HepG2 (cell line): ENCODE measurements around the gene LCA5. TPM values are rescaled to one million over a fixed set of nuclear protein-coding genes. Genes with fewer than 3 reads are reported as not detected.

Source experiments
- ATAC-seq: fragments of 200-7000 bp; cut with Tn5 transposase; 3 replicates; pipeline ENCODE4 v1.9.1; 2020; ENCODE audit warnings: mild to moderate bottlenecking, moderate library complexity
- BruUV-seq: library from RNA; stranded (reverse); fragments of 400-500 nt; replicated peaks from 2 replicates; lab custom pipeline; 2021; lab: Mats Ljungman, UMichigan
- CTCF ChIA-PET: fragments of 300-600 bp; formaldehyde crosslinking; extraction: SDS; loops from one replicate; lab custom pipeline; 2021; ENCODE audit warnings: low total read pairs, inconsistent platforms, low intra/inter-chr PET ratio; lab: Yijun Ruan, JAX
- POLR2A ChIA-PET: fragments of 350-600 bp; sonication (Branson Sonifier 250); formaldehyde crosslinking; loops from one replicate; lab custom pipeline; 2020; ENCODE audit warnings: antibody characterized with exemption, inconsistent platforms; lab: Yijun Ruan, JAX
- DNase-seq: peaks from one replicate; pipeline ENCODE4 v3.0.0-alpha.2; 2015; ENCODE audit warnings: low spot score
- FAIRE-seq: peaks from 3 replicates; lab custom pipeline; 2011; peaks lifted over from hg19 to GRCh38; lab: Jason Lieb, UNC
- H2AFZ ChIP-seq: one replicate; pipeline ENCODE4 v1.6.1; 2011; ENCODE audit warnings: low read length, inconsistent platforms
- H3K27ac ChIP-seq: fragments of 300-600 bp; 3 replicates; pipeline ENCODE4 v1.8.0; 2011; ENCODE audit warnings: mixed run types, mild to moderate bottlenecking, mixed read lengths, low read length, inconsistent platforms; ENCODE audit not compliant: insufficient read depth; ENCODE audit errors: extremely low read length
- H3K27me3 ChIP-seq, 2 experiments: fragments of 200-600 bp in 1 of 2; 2 replicates in 1 of 2; 3 replicates in 1 of 2; pipeline versions ENCODE4 v1.6.0 to v1.8.0; 2011; ENCODE audit warnings: low read length in 2 of 2, mild to moderate bottlenecking in 2 of 2, moderate library complexity in 2 of 2, inconsistent platforms in 1 of 2; ENCODE audit not compliant: insufficient read depth in 2 of 2, control insufficient read depth in 1 of 2
- H3K36me3 ChIP-seq, 2 experiments: fragments of 200-600 bp in 1 of 2; replicated peaks in 1 of 2; 2 replicates in 1 of 2; 3 replicates in 1 of 2; pipeline versions ENCODE4 v1.5.1 to v1.8.0; 2011; ENCODE audit warnings: low read length in 2 of 2, inconsistent platforms in 1 of 2; ENCODE audit not compliant: insufficient read depth in 2 of 2, control insufficient read depth in 1 of 2
- H3K4me1 ChIP-seq: 2 replicates; pipeline ENCODE4 v1.5.1; 2012; ENCODE audit warnings: low read length, inconsistent platforms; ENCODE audit not compliant: insufficient read depth
- H3K4me2 ChIP-seq: 2 replicates; pipeline ENCODE4 v1.6.0; 2011; ENCODE audit warnings: low read depth, low read length, inconsistent platforms
- H3K4me3 ChIP-seq, 3 experiments: fragments of 200-600 bp in 1 of 3; sonication (generic), shearing (Covaris generic) in 1 of 3; replicated peaks in 1 of 3; 2 replicates each; pipeline ENCODE4 v1.5.1; 2011 to 2016; ENCODE audit warnings: low read length in 3 of 3, inconsistent platforms in 2 of 3, low read depth in 2 of 3, mild to moderate bottlenecking in 2 of 3, control low read depth in 1 of 3, mixed read lengths in 1 of 3; ENCODE audit not compliant: insufficient read depth in 1 of 3
- H3K79me2 ChIP-seq: one replicate; pipeline ENCODE4 v1.6.1; 2011; ENCODE audit warnings: low read length, inconsistent platforms; ENCODE audit not compliant: insufficient read depth
- H3K9ac ChIP-seq: 2 replicates; pipeline ENCODE4 v1.6.0; 2011; ENCODE audit warnings: mild to moderate bottlenecking, low read depth, low read length, inconsistent platforms; ENCODE audit not compliant: insufficient read depth
- H3K9me3 ChIP-seq: 2 replicates; pipeline ENCODE4 v1.5.1; 2012; ENCODE audit warnings: mild to moderate bottlenecking, low read length
- H4K20me1 ChIP-seq: 2 replicates; pipeline ENCODE4 v1.6.0; 2011; ENCODE audit warnings: inconsistent platforms, mild to moderate bottlenecking, low read length, moderate library complexity; ENCODE audit not compliant: insufficient read depth
- PTBP1 ChIP-seq: fragments of 200-400 bp; formaldehyde crosslinking; IDR thresholded peaks from 2 replicates; pipeline ENCODE4 v1.6.1; 2018; ENCODE audit warnings: low read length, low read depth; ENCODE audit not compliant: poor library complexity, severe bottlenecking
- SIX1 ChIP-seq: sonication (generic); formaldehyde crosslinking; IDR thresholded peaks from 2 replicates; pipeline ENCODE4 v1.4.0; 2020; ENCODE audit warnings: missing genetic modification reagents, borderline replicate concordance
- SP2 ChIP-seq: sonication (generic); formaldehyde crosslinking; IDR thresholded peaks from 2 replicates; pipeline ENCODE4 v1.5.1; 2020; ENCODE audit warnings: mild to moderate bottlenecking, missing genetic modification reagents
- ZFP37 ChIP-seq: sonication (generic); formaldehyde crosslinking; IDR thresholded peaks from 2 replicates; pipeline ENCODE4 v1.4.0; 2020; ENCODE audit warnings: missing genetic modification reagents, borderline replicate concordance
- ZNF460 ChIP-seq: sonication (generic); formaldehyde crosslinking; IDR thresholded peaks from 2 replicates; pipeline ENCODE4 v1.5.1; 2020; ENCODE audit warnings: missing genetic modification reagents, mild to moderate bottlenecking, borderline replicate concordance
- ZNF547 ChIP-seq: sonication (generic); formaldehyde crosslinking; IDR thresholded peaks from 2 replicates; pipeline ENCODE4 v1.5.1; 2020; ENCODE audit warnings: mild to moderate bottlenecking, missing genetic modification reagents
- ZNF558 ChIP-seq: sonication (generic); formaldehyde crosslinking; IDR thresholded peaks from 2 replicates; pipeline ENCODE4 v1.9.0; 2022; ENCODE audit warnings: mild to moderate bottlenecking, missing genetic modification reagents, borderline replicate concordance
- ZSCAN31 ChIP-seq: sonication (generic); formaldehyde crosslinking; IDR thresholded peaks from 2 replicates; pipeline ENCODE4 v1.5.0; 2020; ENCODE audit warnings: low read depth, mild to moderate bottlenecking, missing genetic modification reagents
- WGBS: methylation state at CpG from one replicate; pipeline ENCODE4 v1.1.6; 2017; ENCODE audit warnings: low lambda C conversion rate; 5-methylcytosine and 5-hydroxymethylcytosine counted together
- in situ Hi-C: cut with HindIII; loops from 2 replicates; pipeline ENCODE4 v1.10.0; 2017; ENCODE audit warnings: low pct_unique_long_range_greater_than_20kb; ENCODE audit not compliant: extremely low pct_ligation_motif_present
- intact Hi-C: fragments of 100-400 bp; cut with micrococcal nuclease; formaldehyde crosslinking; loops from one replicate; pipeline ENCODE4 v1.10.0; 2022; ENCODE audit not compliant: unreplicated experiment
- polyA plus RNA-seq, 8 experiments: library from polyadenylated mRNA; depleted of rRNA in 3 of 8; stranded (reverse) in 7 of 8; unstranded in 1 of 8; fragments of >200 nt; fragmentation: Illumina TruSeq in 4 of 8; extraction: Trizol in 4 of 8; gene quantifications; 2 replicates each; pipeline versions ENCODE4 v1.2.1 to v1.2.3, GENCODE V29; 2011 to 2016; ENCODE audit warnings: low read depth in 4 of 8, missing spikeins in 1 of 8, mixed read lengths in 1 of 8; ENCODE audit not compliant: insufficient read depth in 1 of 8
- total RNA-seq, 5 experiments: library from RNA; depleted of rRNA; stranded (reverse); fragments of >200 nt; fragmentation: Illumina TruSeq; extraction: Trizol; gene quantifications; 2 replicates each; pipeline ENCODE4 v1.2.3, GENCODE V29; 2016; ENCODE audit warnings: low read depth in 1 of 5
- TF ChIP-seq, protein P1 (sequence below), 2 experiments: fragments of 450-650 bp in 1 of 2; sonication (generic) in 1 of 2; formaldehyde crosslinking in 1 of 2; IDR thresholded peaks; 2 replicates each; pipeline versions ENCODE4 v1.6.1 to v1.8.0; 2016 to 2022; ENCODE audit warnings: antibody characterized with exemption in 1 of 2, mild to moderate bottlenecking in 1 of 2, missing genetic modification reagents in 1 of 2
- TF ChIP-seq, protein P2 (sequence below): sonication (generic); formaldehyde crosslinking; IDR thresholded peaks from 2 replicates; pipeline ENCODE4 v1.4.0; 2020; ENCODE audit warnings: missing genetic modification reagents, borderline replicate concordance

LCA5 gene
- total and polyA plus RNA-seq, 2 of the 13 experiments (the other 11 are each of a cell fraction or from before 2014, with no cell fraction given), result 0.84 to 4.6 TPM

DNA sequence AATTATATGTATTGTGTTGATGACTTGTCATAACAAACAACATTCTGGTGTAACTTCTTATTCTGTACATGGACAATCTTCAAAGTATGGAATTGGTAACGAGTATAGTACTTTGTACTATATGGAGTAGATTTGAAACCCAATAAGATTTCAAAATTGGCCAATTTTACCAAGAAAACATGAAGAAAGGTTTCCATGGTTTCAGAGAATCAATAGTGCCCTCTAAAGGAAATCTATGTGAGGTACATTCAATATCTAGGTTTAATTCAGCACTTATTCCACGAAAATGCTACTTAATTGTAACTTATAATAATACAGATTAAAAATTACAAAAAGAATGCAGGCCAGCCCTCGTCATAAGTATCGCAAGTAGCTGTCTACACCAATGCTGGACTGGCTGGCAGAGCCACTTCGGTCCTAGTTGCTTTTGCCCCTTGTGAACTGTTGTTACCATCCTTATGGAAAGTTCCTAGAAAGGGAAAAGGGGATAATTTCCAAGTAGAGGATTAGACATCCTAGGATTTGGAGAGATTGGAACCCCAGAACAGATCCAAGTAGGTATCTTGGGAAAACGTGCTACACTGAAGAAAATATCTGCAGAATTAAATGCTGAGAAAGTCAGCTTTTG lies 70.9 kb downstream of the LCA5 start (continued):
- TF ChIP-seq, protein P1, sequence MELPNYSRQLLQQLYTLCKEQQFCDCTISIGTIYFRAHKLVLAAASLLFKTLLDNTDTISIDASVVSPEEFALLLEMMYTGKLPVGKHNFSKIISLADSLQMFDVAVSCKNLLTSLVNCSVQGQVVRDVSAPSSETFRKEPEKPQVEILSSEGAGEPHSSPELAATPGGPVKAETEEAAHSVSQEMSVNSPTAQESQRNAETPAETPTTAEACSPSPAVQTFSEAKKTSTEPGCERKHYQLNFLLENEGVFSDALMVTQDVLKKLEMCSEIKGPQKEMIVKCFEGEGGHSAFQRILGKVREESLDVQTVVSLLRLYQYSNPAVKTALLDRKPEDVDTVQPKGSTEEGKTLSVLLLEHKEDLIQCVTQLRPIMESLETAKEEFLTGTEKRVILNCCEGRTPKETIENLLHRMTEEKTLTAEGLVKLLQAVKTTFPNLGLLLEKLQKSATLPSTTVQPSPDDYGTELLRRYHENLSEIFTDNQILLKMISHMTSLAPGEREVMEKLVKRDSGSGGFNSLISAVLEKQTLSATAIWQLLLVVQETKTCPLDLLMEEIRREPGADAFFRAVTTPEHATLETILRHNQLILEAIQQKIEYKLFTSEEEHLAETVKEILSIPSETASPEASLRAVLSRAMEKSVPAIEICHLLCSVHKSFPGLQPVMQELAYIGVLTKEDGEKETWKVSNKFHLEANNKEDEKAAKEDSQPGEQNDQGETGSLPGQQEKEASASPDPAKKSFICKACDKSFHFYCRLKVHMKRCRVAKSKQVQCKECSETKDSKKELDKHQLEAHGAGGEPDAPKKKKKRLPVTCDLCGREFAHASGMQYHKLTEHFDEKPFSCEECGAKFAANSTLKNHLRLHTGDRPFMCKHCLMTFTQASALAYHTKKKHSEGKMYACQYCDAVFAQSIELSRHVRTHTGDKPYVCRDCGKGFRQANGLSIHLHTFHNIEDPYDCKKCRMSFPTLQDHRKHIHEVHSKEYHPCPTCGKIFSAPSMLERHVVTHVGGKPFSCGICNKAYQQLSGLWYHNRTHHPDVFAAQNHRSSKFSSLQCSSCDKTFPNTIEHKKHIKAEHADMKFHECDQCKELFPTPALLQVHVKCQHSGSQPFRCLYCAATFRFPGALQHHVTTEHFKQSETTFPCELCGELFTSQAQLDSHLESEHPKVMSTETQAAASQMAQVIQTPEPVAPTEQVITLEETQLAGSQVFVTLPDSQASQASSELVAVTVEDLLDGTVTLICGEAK (IDR thresholded peaks at IDR 0.05), result no peak
- TF ChIP-seq, protein P1 (CRISPR knock-in tag; IDR thresholded peaks at IDR 0.05), result no peak

DNA sequence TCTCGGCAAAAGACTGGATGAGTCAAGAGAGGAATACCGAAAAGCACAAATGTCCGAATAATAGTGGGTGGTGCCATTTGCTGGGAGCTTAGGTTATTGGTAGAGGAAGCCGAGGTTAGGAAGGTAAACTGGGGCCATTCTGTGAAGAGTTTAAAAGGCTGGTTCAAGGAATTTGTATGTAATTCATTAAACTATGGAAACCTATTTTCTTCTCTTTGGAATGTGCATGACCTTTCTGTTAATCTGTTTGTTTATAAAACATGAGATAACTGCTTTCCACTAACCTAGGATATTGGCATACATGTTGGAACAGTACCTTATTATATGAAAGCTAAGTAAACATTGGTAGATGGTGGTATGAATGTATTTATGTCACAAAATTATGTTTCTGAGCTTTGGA lies 71.8 kb downstream of the LCA5 start:
- Histone ChIP-seq H3K4me1 (peaks cover 84% of the 10 kb centered on the region), H3K4me2 (no peak overlapping the region), H3K9ac (no peak overlapping the region), H3K27me3 (no peaks in the 10 kb centered on the region), H2AFZ (no peak overlapping the region), H3K4me3 (no peak overlapping the region), H4K20me1 (no peaks in the 10 kb centered on the region), H3K9me3 (no peaks in the 10 kb centered on the region), H3K79me2 (no peaks in the 10 kb centered on the region), H3K36me3 (no peaks in the 10 kb centered on the region), H3K27ac (no peak overlapping the region)
- 15% methylated on average over 4 of the region's 4 CpGs for WGBS
- ChIA-PET POLR2A (no interaction called here), CTCF (interaction anchor here (1.6 kb wide), 1 partner anchor 34 kb away, joined by 4 read pairs; no protein-coding TSS in a partner anchor)
- FAIRE-seq, result no peak
- in situ Hi-C loops, result no loop called here
- DNase-seq, result peak; percentile 43
- no TSS peak for BruUV-seq
- ATAC-seq, result no peak
- intact Hi-C loops, result loop anchor here (5.0 to 10.0 kb wide), 3 partner anchors 63 to 388 kb away; partner anchors contain the start of genes HMGN3 and PHIP
- TF ChIP-seq PTBP1 (no peak), SIX1 (CRISPR knock-in tag) (no peak), ZNF460 (CRISPR knock-in tag) (no peak), ZNF558 (no peak), ZNF547 (no peak), ZFP37 (CRISPR knock-in tag) (no peak), SP2 (CRISPR knock-in tag) (no peak), ZSCAN31 (no peak)
- TF ChIP-seq, protein P2, sequence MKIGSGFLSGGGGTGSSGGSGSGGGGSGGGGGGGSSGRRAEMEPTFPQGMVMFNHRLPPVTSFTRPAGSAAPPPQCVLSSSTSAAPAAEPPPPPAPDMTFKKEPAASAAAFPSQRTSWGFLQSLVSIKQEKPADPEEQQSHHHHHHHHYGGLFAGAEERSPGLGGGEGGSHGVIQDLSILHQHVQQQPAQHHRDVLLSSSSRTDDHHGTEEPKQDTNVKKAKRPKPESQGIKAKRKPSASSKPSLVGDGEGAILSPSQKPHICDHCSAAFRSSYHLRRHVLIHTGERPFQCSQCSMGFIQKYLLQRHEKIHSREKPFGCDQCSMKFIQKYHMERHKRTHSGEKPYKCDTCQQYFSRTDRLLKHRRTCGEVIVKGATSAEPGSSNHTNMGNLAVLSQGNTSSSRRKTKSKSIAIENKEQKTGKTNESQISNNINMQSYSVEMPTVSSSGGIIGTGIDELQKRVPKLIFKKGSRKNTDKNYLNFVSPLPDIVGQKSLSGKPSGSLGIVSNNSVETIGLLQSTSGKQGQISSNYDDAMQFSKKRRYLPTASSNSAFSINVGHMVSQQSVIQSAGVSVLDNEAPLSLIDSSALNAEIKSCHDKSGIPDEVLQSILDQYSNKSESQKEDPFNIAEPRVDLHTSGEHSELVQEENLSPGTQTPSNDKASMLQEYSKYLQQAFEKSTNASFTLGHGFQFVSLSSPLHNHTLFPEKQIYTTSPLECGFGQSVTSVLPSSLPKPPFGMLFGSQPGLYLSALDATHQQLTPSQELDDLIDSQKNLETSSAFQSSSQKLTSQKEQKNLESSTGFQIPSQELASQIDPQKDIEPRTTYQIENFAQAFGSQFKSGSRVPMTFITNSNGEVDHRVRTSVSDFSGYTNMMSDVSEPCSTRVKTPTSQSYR, result no peak
